Activated T-helper 9 cell treated with anti-CD3 and anti-CD28 coated beads, Interleukin-2, amount 50 U/mL, for 16 hours (primary cell): ENCODE results near the gene PLVAP.

Experiments used
- DNase-seq: peaks from one replicate; pipeline ENCODE4 v3.0.0-alpha.2; 2020; ENCODE audit warnings: low read depth

Gene PLVAP

GRCh38 chr19:17333611-17334413 is 43.3 kb downstream of the PLVAP start:
- peak; percentile 68 for DNase-seq

GRCh38 chr19:17332677-17333581 is 44.2 kb downstream of the PLVAP start:
- DNase-seq = no peak

GRCh38 chr19:17332360-17332676 is 44.8 kb downstream of the PLVAP start:
- no peak for DNase-seq

GRCh38 chr19:17331045-17331558 is 46.0 kb downstream of the PLVAP start:
- DNase-seq = no peak

GRCh38 chr19:17330262-17331044 is 46.7 kb downstream of the PLVAP start:
- DNase-seq = no peak

GRCh38 chr19:17329366-17330261 is 47.5 kb downstream of the PLVAP start:
- no peak for DNase-seq

GRCh38 chr19:17328517-17329365 is 48.4 kb downstream of the PLVAP start:
- DNase-seq = peak; percentile 37

- DNase-seq = peak; percentile 52
Measured at GRCh38 chr19:17327654-17328516, 49.3 kb downstream of the PLVAP start.

GRCh38 chr19:17327068-17327653 is 50.0 kb downstream of the PLVAP start:
- no peak for DNase-seq

- DNase-seq = no peak
Measured at GRCh38 chr19:17326595-17326966, 50.6 kb downstream of the PLVAP start.

GRCh38 chr19:17325881-17326594 is 51.1 kb downstream of the PLVAP start:
- no peak for DNase-seq

GRCh38 chr19:17325133-17325532 is 52.0 kb downstream of the PLVAP start:
- DNase-seq = no peak

- DNase-seq = no peak
Measured at GRCh38 chr19:17324357-17325114, 52.6 kb downstream of the PLVAP start.

GRCh38 chr19:17323964-17324332 is 53.2 kb downstream of the PLVAP start:
- DNase-seq = no peak

- DNase-seq = no peak
Measured at GRCh38 chr19:17323300-17323963, 53.7 kb downstream of the PLVAP start.

GRCh38 chr19:17322854-17323253 is 54.3 kb downstream of the PLVAP start:
- DNase-seq = no peak
